Amniotic stem cell (primary cell): ENCODE results near the gene ATRIP.

Experiments
- DNase-seq: peaks from one replicate; lab custom pipeline; 2025; lab: John Stamatoyannopoulos, UW

The ATRIP gene

GRCh38 chr3:48410205-48411040, 36.1 kb upstream of the ATRIP start:
- DNase-seq: no peak

DNA sequence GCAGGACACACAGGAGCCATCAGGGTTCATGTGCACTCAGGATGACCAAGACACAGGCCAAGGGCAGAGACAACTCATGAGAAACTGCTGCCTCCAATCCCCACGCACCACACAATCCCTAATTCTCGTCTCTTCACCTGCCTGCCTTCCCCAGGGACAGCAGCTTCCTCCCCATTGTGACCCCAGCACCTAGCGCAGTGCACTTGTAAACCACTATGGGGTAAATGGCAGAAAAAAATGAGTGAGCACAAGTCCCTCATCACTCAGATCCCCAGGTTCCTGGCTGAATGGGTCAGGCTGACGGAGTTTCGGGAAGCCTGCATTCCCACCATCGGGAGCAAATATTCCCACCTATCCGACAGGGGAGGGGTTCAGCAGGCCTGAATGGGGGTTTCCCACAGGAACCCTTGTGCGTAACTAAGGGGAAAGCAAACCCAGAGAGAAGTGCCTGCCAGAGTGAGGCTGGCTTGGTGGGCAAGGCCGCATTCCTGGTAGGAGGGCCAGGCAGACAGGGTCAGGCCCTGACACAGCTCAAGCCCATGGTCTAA, 35.4 kb upstream of the ATRIP start:
- no peak for DNase-seq

DNA sequence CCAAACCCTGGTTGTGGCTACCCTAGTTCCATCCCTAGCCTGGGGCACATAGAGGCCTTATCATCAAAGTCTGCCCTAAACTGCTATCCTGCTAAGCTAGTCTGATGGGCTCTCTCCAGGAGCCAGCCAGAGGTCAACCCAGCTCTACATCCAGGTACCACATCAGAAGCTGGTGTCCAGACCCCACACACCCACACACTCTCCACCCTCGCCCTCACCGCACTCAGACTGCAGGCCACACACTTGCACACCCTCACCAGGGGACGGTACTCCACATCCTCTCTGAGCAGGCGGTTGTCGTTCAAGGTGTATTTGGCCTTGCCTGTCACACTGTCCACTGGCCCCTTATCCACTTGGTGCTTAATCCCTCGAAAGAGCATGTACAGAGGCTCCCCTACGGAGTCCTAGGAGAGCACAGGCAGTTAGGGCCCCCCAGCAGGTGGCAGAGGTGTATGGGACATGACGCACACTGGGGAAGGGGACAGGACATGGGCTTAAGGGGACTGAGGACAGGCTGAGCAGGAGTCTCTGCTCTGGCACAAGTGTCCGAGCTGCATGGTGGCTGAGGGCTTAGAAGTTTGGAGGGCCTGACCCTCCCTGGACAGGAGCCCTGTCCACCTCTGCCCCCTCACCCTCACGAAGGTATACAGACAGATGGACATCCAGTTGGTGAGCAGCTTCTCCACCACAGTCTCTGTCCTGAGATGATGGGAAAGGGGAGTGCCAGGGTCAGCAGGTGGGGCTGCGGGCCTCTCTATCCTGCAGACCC, 34.7 kb upstream of the ATRIP start:
- no peak for DNase-seq

DNA sequence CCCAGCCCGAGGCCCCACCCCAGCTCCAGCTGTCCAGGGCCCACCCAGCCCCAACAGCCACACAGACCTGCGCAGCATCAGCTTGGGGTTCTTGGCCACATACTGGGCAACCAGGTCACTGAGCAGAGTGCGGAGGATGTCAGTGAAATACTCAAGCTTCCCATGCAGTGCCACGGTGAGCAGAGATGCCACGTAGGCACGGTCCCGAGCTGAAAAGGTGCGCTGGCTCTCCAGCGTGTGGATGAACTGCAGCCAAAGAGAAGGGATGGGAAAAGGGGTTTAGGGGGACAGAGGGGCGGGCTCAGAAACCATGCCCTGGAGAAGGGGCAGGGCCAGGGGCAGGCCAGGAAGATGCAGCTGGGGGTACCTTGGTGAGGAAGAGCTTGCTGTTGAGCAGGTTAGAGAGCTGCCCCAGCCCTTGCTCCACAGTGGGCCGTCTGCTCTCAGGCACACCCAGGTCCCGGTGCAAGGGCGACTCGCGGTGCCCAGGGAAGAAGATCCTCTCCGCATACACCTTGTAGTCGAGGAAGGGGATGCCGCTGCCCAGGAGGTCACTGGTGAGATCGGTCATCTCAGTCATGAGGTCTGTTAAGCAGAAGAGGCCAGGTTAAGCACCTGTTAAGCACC, 34.0 kb upstream of the ATRIP start:
- no peak for DNase-seq

- no peak for DNase-seq
Measured at GRCh38 chr3:48413086-48413485, 33.5 kb upstream of the ATRIP start.

DNA sequence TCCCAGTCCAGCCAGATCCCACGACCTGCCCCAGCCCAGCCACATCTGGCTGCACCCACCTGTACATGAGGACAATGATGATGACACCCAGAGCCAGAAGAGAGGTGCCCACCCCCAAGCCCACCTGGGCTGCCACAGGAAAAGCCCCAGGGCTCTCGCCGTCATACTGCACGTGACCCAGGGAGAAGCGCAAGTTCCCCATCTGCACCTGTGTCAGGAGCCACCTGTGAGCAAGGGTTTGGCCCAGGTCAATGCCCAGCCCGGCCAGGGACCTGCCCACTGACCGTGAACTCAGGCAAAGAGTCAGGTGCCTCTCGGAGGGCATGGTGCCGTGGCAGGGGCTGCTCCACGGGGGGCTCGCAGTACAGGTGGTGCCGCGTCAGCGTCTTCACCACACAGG, 32.9 kb upstream of the ATRIP start:
- DNase-seq: no peak

DNA sequence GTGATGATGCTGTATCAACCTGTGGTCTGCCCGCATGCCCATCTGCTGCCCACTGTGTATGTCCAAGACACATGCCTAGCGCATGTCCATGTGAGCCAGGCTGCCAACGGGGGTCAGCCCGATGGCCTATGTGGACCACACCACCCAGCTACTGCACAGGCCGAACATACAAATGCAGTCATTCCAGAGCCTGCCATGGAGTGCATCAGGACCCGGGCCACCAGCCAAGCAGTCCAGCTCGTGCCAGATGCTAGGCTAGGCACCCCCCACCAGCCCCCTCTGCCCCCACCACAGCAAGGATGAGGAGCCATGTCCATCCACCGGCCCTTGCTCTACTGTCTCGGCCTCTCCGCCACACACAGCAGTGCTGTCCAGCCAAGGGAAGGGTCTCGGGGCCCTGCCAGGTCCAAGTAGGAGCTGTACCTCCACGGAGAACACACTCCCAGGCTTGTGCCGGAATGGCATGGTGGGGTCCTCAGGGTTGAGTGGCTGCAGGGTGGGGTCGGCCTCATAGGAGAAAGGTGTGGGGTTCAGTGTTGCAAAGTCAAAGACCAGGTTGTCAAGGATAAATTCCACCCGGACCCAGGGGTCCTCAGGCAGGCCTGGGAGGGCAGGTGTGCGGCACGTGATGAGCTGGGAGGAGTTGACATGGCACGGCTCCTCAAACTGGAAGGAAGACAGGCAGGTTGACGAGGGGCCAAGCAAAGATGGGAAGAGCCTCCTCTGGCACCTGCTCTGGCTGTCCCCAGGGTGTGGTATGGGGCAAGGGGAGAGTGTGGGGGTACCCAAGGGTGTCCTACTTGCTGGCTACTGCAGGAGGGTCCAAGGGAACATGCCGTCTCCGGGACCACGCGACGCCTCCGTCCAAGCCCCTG, 31.9 kb upstream of the ATRIP start:
- no peak for DNase-seq

DNA sequence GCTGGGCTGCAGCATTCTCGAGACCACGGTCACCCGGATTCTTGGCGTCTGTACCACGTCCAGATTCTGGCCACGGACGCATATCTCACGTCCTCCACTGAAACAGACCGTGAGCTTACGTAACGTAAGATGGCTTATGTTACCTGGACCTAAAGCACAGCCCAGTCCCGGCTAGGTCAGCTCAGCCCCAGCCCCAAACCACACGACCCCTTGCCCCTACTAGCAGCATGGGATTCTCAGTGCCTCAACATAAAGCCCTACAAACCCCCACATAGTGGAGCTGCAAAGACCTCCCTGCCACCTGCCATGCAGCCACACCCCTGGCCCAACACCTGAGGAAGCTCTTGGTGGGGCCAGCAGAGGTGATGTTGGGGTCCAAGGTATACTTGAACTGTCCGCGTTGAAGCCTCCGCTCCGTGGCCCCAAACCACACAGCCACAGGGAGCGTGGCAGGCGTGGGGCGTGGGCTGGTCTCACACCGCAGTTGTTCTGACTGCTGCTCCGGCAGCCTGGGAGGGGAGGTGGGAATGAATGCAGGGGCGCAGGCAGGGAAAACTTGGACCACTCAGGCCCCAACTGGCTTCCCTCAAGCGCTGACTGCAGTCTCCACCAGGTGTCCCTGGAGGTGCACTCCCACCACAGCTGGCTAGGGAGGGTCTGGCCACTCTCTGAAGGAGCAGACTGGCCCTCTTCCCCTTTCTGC, 31.1 kb upstream of the ATRIP start:
- no peak for DNase-seq

DNA sequence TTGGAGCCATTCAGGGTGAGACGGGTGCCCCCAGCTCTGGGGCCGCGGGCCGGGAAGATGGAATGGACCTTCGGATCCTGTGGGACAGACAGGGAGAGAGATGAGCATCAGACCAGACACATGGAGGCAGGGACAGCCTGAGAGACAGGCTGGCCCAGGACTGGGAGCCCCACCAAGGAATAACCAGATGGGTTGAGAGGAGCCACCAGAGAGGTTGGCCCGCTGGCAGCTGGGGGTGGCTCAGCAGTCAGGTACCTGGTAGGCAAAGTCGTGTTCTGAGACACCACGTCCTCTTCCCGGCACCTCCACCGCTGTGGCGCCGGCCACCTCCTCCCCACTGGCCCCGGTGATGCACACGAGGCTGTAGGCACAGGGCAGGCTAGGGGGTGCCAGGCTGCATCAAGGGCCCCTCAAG, 30.4 kb upstream of the ATRIP start:
- DNase-seq: no peak

GRCh38 chr3:48416546-48416945, 30.0 kb upstream of the ATRIP start:
- no peak for DNase-seq

DNA sequence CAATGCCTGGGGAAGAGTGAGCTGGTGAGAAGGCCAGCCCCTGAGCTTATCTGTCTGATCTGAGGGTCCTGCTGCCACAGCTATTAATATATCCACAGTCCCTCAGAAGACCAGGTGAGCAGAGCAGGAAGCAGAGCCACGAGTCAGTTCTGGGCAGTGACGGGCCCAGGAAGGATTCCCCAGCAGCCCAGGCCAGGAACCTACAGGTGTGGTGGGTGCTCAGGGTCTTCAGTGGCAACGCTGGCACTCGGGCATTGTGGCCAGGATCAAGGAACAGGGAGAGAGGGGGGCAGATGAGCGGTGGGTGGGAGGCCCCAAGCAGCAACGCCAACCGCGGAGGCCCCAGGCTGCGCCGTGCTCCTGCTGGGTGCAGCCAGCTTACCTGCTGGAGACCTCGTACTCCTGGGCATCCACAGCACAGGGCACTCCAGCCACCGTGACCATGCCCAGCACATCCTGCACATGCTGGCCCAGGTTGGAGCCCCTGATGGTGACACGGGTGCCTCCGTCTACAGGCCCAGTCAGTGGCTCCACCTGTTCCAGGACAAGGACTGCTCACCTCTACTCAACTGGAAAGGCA, 28.9 kb upstream of the ATRIP start:
- DNase-seq: no peak

GRCh38 chr3:48418140-48418539, 28.4 kb upstream of the ATRIP start:
- DNase-seq: no peak

- DNase-seq: no peak
Measured at GRCh38 chr3:48418651-48419050, 27.9 kb upstream of the ATRIP start.

GRCh38 chr3:48419149-48419548, 27.4 kb upstream of the ATRIP start:
- DNase-seq: no peak

DNA sequence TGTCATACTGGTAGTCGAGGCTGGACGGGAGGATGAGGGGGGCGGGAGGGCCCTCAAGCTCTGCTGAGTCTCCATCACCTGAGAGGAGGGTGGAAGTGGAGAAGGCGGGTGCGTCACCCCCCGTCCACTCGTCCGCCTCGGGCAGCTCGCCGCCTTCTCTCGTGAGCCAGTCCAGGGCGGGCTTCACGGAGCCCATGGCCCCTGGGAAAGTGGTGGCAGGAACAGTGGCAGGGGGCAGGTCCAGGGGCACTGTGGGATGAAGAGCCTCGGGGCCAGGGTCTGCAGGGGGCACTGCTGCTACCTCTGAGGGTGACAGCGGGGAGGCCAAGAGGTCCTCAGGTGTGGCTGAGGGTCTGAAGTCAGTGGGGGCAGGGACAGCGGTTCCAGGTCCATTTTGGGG, 26.9 kb upstream of the ATRIP start:
- DNase-seq: no peak

- DNase-seq: no peak
Measured at GRCh38 chr3:48420561-48420960, 26.0 kb upstream of the ATRIP start.

DNA sequence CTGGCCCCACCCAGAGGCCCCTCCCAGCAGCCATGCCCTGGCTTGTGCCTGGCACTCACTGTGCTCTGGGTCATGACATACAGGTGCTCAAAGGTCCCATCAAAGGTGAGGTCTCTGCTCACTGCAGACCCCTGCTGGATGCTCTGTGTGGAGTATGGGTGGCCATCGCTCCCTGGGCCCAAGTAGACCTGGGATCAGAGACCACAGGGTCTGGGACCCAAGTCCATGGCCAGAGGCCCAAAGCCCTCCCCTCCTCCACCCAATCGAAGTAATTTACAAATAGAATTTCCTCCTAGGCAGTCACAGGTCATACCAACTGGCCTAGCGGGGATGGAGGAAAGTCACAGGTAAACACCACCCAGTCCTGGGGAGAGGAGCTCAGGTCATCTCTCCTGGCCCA, 24.3 kb upstream of the ATRIP start:
- DNase-seq: no peak

GRCh38 chr3:48422681-48423080, 23.9 kb upstream of the ATRIP start:
- no peak for DNase-seq

DNA sequence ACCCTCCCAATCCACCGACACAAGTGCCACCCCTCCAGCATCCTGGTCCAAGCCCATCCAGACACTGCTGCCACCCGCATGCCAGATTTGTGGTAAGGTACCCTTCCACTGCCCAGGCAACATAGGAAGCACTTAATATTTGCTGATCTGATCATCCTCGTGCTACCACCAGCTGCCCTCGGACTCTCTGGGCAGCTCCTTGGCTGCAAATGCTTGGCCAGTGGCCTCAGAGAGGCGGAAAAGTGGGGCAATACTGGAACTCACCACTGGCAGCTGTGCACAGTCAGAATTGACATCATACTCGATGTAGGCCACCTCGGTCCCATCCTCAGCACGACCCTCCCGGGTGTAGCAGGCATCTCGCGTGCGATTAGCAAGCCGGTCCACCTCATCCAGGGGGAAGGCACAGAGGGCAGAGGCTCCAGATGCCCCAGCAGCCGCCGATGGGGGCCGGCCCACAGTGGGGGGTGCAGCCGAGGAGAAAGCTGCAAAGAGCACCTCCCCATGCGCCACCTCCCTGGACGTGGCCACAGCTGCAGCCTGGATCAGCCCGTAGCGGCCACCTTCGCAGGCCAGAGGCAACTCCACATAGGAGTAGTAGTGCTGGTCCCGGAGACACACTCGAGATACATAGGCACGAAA, 23.2 kb upstream of the ATRIP start:
- no peak for DNase-seq
